HepG2 (cell line): Measurements from ENCODE around the gene SLC12A5. TPM values are rescaled to one million over a fixed set of nuclear protein-coding genes. Genes with fewer than 3 reads are reported as not detected.

ENCODE experiments used
- BRD4 ChIP-seq: sonication (generic); formaldehyde crosslinking; IDR thresholded peaks from 2 replicates; pipeline ENCODE4 v1.4.0; 2020; ENCODE audit warnings: missing genetic modification reagents
- DNMT1 ChIP-seq: sonication (generic); formaldehyde crosslinking; IDR thresholded peaks from 2 replicates; pipeline ENCODE4 v1.5.1; 2020; ENCODE audit warnings: mild to moderate bottlenecking, missing genetic modification reagents
- FLYWCH1 ChIP-seq: sonication (generic); formaldehyde crosslinking; IDR thresholded peaks from 2 replicates; pipeline ENCODE4 v1.8.1; 2023; ENCODE audit warnings: mild to moderate bottlenecking, missing genetic modification reagents
- HNF1A ChIP-seq, 2 experiments: sonication (generic) in 1 of 2; formaldehyde crosslinking in 1 of 2; IDR thresholded peaks; 2 replicates each; pipeline versions ENCODE4 v1.4.0 to v1.6.1; 2016 to 2020; ENCODE audit warnings: borderline replicate concordance in 1 of 2, low read depth in 1 of 2, mild to moderate bottlenecking in 1 of 2, missing genetic modification reagents in 1 of 2
- ISL2 ChIP-seq: sonication (generic); formaldehyde crosslinking; IDR thresholded peaks from 2 replicates; pipeline ENCODE4 v1.5.0; 2020; ENCODE audit warnings: missing genetic modification reagents
- MIER3 ChIP-seq: IDR thresholded peaks from 2 replicates; pipeline ENCODE4 v1.6.1; 2016; ENCODE audit warnings: missing compliant biosample characterization, borderline replicate concordance
- NFAT5 ChIP-seq: sonication (generic); formaldehyde crosslinking; IDR thresholded peaks from 2 replicates; pipeline ENCODE4 v1.4.0; 2020; ENCODE audit warnings: missing genetic modification reagents
- PAWR ChIP-seq: sonication (generic); formaldehyde crosslinking; IDR thresholded peaks from 2 replicates; pipeline ENCODE4 v1.4.0; 2020; ENCODE audit warnings: missing genetic modification reagents, mild to moderate bottlenecking, borderline replicate concordance
- RBAK ChIP-seq: sonication (generic); formaldehyde crosslinking; IDR thresholded peaks from 2 replicates; pipeline ENCODE4 v1.5.1; 2020; ENCODE audit warnings: mild to moderate bottlenecking, missing genetic modification reagents
- RXRB ChIP-seq: IDR thresholded peaks from 2 replicates; pipeline ENCODE4 v1.6.1; 2016; ENCODE audit warnings: borderline replicate concordance, missing genetic modification reagents, missing compliant biosample characterization
- TAF1 ChIP-seq: sonication (generic); formaldehyde crosslinking; IDR thresholded peaks from 2 replicates; pipeline ENCODE4 v1.4.0; 2020; ENCODE audit warnings: missing genetic modification reagents
- TBL1XR1 ChIP-seq: fragments of 150-350 bp; IDR thresholded peaks from 2 replicates; pipeline ENCODE4 v1.6.1; 2014; ENCODE audit warnings: borderline replicate concordance, low read length; ENCODE audit not compliant: partially characterized antibody
- XBP1 ChIP-seq: sonication (generic); formaldehyde crosslinking; IDR thresholded peaks from 2 replicates; pipeline ENCODE4 v1.5.0; 2020; ENCODE audit warnings: missing genetic modification reagents
- ZBTB14 ChIP-seq: sonication (generic); formaldehyde crosslinking; IDR thresholded peaks from 2 replicates; pipeline ENCODE4 v1.4.0; 2020; ENCODE audit warnings: missing genetic modification reagents
- ZNF570 ChIP-seq: sonication (generic); formaldehyde crosslinking; IDR thresholded peaks from 2 replicates; pipeline ENCODE4 v1.4.0; 2020; ENCODE audit warnings: mild to moderate bottlenecking, missing genetic modification reagents, borderline replicate concordance
- polyA plus RNA-seq, 8 experiments: library from polyadenylated mRNA; depleted of rRNA in 3 of 8; stranded (reverse) in 7 of 8; unstranded in 1 of 8; fragments of >200 nt; fragmentation: Illumina TruSeq in 4 of 8; extraction: Trizol in 4 of 8; gene quantifications; 2 replicates each; pipeline versions ENCODE4 v1.2.1 to v1.2.3, GENCODE V29; 2011 to 2016; ENCODE audit warnings: low read depth in 4 of 8, missing spikeins in 1 of 8, mixed read lengths in 1 of 8; ENCODE audit not compliant: insufficient read depth in 1 of 8
- total RNA-seq, 5 experiments: library from RNA; depleted of rRNA; stranded (reverse); fragments of >200 nt; fragmentation: Illumina TruSeq; extraction: Trizol; gene quantifications; 2 replicates each; pipeline ENCODE4 v1.2.3, GENCODE V29; 2016; ENCODE audit warnings: low read depth in 1 of 5

SLC12A5 gene
- total and polyA plus RNA-seq, 2 of the 13 experiments (the other 11 are each of a cell fraction or from before 2014, with no cell fraction given): 4.3 to 5.4 TPM

- TF ChIP-seq PAWR (CRISPR knock-in tag) (no peak), MIER3 (CRISPR knock-in tag) (peak; percentile 90; the same call in 1 of the 2 replicates), TAF1 (CRISPR knock-in tag) (0 out of 2 replicates have a peak, but pooled peaks have one; percentile 42), RBAK (no peak), ISL2 (CRISPR knock-in tag) (peak; percentile 65), XBP1 (CRISPR knock-in tag) (peak; percentile 96), FLYWCH1 (CRISPR knock-in tag) (peak; percentile 51; the same call in 1 of the 2 replicates), ZNF570 (no peak), DNMT1 (CRISPR knock-in tag) (no peak), NFAT5 (peak; percentile 97), BRD4 (no peak), RXRB (CRISPR knock-in tag) (peak; percentile 85), ZBTB14 (no peak), TBL1XR1 (no peak), HNF1A (IDR thresholded peaks at IDR 0.05; ENCODE audit: low read depth) (no peak), HNF1A (CRISPR knock-in tag; IDR thresholded peaks at IDR 0.05; ENCODE audit: borderline replicate concordance) (no peak)
Observed at GRCh38 chr20:46040902-46041535, 12.0 kb downstream of the SLC12A5 start (continued).
